GM19043 (cell line): ENCODE measurements around the gene TRIP13.
"Not testable (repeated sequence)": the region's sequence is repeated elsewhere in the genome, so short reads cannot be mapped to it uniquely, and the experiment has no call there.

ENCODE experiments used
- ATAC-seq: cut with Tn5 transposase; IDR thresholded peaks from one replicate; pipeline ENCODE4 v1.9.1; 2021; ENCODE audit warnings: low read depth; ENCODE audit not compliant: unreplicated experiment

Gene TRIP13, protein sequence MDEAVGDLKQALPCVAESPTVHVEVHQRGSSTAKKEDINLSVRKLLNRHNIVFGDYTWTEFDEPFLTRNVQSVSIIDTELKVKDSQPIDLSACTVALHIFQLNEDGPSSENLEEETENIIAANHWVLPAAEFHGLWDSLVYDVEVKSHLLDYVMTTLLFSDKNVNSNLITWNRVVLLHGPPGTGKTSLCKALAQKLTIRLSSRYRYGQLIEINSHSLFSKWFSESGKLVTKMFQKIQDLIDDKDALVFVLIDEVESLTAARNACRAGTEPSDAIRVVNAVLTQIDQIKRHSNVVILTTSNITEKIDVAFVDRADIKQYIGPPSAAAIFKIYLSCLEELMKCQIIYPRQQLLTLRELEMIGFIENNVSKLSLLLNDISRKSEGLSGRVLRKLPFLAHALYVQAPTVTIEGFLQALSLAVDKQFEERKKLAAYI

DNA sequence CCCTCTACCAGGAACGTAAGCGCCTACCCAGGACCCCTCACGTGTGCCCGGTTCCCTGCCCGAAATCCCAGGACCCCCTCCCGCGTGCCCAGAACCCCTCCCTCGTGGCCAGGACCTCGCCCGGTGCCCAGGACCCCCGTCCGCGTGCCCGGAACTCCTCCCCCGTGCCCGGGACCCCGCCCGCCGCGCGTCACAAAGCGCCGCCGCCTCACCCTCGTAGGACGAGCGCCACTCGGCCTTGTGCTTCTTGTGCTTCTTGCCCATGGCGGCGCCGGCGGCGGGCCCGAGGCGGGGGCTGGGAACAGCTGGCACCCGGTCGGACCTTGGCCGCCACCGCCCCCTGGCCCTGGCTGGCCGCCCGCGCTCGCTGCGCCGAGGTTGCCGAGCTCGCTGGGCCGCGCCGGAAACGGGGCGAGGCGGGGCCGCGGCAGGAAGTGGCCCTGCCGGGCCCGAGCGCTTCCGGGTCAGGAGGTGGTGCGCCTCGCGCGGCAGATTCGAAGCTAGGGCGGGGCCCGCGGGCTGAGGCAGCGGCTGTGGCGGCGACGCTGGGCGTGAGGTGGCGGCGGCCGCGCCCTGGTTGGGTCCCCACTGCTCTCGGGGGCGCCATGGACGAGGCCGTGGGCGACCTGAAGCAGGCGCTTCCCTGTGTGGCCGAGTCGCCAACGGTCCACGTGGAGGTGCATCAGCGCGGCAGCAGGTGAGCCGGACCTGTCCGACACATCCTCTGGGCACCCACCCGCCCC, at the start of gene TRIP13, which contains the start of gene BRD9:
Gene TRIP13 (plus strand): TSS at position 491 of the 743 bp plus-strand sequence. CDS start 115 bp downstream, at position 606.
Gene BRD9 (minus strand): TSS at position 408 of the 743 bp plus-strand sequence. CDS start 144 bp downstream, at position 264.
- peak; percentile 97 for ATAC-seq

DNA sequence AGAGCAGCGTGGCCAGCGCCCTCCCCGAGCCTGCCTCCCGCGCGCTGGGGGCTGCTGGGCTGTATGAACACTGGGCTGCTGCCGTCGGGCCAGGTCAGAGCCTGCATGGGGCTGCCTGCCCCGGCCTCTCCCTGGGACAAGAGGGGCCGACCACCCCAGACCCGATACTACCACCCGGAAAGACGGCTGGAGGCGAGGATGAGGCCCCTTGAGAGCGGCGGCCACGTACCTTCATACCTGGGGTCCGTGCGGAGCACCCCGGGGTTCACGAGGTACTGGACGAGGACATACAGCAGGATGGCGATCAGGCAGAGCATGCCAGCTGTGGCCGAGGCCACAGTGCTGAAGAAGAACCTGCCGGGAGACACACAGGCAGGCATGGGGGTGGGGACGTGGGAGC, 49.3 kb upstream of the TRIP13 start:
- ATAC-seq, result not testable (repeated sequence)

DNA sequence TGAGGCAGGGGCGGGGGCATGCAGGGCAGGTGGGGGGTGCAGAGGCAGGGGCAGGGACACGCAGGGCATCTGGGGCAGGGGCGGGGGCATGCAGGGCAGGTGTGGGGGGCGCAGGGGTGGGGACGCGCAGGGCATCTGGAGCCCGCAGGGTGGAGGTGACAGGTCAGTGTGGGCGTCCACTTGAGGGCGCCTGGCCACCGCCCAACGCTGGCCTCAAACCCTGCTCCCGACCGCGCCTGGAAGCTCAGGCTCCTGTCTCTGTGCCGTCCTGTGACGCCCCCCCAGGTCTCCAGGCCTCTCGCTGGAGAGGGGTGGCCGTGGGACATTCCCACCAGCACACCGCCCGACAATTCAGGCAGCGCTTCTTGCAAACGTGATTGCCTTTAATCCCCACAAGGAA, 48.8 kb upstream of the TRIP13 start:
- not testable (repeated sequence) for ATAC-seq

DNA sequence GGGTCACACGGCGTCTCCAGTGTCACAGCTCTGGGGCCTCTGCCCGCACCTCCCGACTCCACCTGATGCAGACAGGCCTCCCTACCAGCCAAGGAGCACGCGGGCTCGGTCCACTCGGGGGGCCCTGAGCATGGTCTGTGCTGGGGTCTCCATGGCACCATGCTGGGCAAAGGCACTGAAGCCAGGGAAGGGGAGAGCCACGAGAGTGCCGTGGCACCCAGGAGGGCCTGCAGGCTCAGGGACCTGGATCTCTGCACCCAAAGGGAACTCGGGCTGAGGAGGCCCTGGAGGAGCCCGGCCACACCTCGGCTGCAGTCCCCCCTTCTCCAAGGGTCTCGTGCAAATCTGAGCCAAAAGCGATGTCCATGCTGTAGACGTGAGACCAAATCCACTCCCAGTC, 48.3 kb upstream of the TRIP13 start:
- ATAC-seq, result not testable (repeated sequence)

DNA sequence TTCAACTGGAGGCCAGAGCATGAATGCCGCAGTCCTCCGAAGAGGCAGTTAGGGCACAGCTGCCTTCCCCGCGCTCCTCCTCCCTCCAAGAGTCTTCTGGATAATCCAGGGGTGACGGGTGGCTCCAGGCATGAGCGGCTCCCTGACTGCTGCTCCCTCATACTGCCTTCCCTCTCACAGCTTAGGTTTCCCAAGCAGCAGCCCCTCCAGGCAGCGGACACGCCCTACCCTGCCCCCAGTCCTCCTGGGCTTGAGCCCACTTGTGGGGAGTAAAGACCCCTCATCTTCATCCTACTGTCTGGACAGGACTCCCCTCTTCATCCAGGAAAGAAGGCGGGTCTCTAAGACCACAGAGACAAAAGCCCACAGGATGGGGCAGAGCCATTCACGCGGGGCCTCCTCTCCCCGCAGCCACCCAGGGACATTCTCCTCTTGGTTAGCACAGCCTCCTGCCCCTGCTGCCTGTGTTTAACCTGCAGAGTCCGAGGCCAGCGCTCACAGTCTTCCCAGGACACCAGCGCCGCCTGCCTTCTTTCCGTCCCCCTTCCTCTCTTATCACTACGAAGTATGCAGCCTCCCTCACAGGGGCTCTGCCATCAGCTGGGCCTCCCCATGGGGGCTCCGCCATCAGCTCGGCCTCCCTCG, 47.5 kb upstream of the TRIP13 start:
- ATAC-seq, result not testable (repeated sequence)

DNA sequence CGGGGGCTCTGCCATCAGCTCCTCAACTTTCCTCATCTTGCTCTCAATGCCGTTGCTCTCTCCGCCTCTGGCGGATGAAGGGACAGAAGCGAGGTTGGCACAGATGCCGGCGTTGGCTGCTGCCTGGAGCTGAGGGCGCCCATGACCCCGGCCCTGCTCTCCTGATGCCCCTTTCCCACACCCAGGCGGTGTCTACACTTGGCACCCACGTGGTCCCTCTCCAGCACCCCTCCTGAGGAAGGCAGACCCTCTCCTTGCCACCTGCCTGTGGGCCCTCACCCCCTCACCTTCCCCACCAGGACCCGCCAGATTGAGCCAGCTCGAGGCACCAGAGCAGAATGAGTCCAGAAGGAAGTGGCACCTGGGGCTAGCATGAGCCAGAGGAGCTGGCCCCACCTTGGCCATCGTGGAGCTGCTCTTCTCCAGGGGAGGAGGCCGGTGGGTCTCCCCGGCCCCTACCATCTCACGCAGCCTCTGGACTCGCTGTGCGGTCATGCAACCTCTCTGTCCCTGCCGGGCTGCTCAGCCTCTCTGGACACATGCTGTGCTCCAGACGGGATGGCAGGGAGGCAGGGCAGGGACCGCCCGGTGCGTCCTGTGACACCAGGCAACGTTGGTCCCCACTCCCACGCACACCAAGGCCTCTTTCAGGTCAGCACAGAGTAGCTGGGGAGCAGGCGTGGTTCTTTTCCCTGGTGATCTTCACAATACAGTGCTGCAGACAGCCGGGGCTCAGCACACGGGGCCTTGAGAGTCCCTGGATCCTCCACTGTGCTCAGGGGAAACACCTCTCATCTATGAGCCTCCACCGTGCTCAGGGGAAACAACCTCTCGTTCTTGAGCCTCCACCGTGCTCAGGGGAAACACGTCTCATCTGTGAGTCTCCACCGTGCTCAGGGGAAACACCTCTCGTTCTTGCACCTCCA, 46.7 kb upstream of the TRIP13 start:
- not testable (repeated sequence) for ATAC-seq

DNA sequence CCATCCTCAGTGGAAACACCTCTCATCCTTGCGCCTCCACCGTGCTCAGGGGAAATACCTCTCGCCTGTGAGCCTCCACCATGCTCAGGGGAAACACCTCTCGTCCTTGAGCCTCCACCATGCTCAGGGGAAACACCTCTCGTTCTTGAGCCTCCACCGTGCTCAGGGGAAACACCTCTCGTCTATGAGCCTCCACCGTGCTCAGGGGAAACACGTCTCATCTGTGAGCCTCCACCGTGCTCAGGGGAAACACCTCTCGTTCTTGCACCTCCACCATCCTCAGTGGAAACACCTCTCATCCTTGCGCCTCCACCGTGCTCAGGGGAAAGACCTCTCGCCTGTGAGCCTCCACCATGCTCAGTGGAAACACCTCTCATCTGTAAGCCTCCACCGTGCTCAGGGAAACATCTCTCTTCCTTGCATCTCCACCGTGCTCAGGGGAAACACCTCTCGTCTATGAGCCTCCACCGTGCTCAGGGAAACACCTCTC, 46.0 kb upstream of the TRIP13 start:
- not testable (repeated sequence) for ATAC-seq

DNA sequence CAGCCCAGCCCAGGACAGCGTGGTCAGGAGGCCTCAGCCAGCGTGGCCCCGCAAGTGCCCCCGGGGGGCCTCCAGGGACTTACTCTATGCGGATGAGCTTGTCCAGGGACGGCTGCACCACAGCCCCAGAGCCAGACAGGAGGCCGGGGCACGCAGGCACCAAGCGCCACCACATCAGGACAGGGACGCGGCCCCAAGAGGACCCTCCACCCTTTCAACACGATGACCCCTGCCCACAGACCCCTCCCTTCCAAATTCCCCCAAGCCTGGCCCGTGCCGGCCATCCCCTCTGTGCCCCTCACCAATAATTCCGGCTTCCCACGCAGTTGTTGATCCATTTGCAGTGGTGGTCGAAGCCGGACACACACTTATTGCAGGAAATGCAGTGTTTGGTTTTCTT, 45.5 kb upstream of the TRIP13 start:
- not testable (repeated sequence) for ATAC-seq

DNA sequence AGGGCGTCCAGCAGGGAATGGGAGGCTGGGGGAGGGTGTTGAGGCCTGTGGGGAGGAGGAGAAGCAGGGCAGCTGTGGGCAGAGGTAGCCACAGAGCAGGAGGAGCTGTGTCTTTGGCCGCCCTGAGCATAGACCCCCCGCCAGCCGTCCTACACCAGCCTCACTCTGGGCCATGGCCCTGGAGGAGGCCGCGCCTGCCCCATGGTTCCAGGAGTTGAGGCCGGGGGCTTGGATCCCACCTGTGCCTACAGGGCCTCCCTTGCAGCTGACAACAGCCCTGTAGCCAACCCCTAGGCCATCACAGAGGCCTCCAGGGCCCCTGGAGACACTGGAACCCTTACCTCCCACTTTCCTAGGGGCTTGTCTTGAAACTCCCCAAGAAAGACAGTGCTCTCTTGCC, 44.9 kb upstream of the TRIP13 start:
- not testable (repeated sequence) for ATAC-seq

DNA sequence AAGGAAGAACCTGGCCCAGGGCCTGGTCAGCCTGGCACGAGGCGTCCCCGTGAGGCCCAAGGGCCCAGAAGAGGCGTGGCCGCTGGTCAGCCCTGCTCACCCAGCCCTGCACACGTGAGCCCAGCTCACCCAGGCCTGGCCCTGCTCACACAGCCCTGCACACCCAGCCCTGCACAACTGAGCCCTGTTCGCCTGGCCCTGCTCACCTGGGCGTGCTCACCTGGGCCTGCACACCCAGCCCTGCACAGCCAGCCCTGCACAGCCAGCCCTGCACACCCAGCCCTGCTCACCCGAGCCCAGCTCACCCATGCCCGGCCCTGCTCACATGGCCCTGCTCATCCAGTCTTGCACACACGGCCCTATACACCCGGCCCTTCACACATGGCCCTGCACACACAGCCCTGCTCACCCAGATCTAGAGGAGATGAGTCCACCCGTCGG, 44.0 kb upstream of the TRIP13 start:
- no peak for ATAC-seq

DNA sequence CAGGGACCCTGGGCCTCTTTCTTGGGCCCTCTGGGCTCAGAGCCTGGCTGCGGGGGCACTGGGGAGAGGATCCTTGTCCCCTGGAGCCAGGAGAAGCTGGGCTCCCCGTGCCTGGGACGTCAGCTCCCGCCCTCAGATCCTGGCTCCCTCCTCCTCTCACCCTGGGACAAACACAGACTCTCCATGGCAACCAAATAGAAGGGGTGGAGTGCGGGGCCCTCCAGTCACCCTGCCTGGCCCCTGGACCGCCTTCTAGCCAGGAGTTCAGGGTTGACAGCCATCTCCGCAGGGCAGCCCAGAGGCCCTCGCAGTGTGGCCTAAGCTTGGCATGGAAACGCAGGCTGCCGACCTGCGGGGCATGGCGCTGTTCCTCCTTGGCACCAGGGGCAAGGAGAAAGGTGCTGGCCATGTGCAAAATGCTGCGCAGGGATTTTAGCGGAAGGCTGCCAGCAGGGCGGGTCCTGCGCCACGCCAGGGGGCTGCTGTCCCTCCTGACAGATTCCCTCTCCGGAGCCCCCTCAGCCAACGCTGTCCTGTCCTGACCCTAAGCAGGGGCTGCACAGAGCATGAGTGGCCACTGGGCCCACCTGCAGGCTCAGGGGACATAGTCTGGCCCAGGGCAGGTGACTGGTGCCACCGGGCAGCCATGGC, 42.9 kb upstream of the TRIP13 start:
- ATAC-seq, result no peak

DNA sequence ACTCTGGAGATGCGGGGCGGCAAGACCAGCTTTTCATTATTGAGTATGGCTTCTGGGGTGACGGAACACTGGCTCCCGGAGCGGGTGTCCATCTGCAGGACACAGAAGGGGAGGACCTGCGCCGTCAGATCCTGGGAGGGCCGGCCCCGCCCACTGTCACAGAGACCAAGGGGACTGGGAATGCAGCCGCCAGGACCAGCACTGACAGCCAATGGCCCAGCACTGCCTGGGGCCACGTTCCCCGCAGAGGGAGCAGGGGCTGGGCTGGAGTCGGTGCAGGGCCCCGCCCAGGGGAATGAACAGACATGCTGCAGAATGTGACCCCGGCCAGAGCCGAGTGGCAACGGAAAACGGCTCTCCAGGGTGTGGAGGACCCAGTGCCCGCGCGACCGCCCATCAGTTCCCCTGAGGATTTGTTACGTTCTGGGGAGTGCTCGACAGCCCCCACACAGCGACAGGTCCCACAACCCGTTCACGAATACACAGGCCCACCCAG, 42.1 kb upstream of the TRIP13 start, which contains the start of gene ZDHHC11:
Gene ZDHHC11 (minus strand): TSS at position 476 of the 496 bp plus-strand sequence. CDS start 384 bp downstream, at position 92.
- ATAC-seq, result no peak

DNA sequence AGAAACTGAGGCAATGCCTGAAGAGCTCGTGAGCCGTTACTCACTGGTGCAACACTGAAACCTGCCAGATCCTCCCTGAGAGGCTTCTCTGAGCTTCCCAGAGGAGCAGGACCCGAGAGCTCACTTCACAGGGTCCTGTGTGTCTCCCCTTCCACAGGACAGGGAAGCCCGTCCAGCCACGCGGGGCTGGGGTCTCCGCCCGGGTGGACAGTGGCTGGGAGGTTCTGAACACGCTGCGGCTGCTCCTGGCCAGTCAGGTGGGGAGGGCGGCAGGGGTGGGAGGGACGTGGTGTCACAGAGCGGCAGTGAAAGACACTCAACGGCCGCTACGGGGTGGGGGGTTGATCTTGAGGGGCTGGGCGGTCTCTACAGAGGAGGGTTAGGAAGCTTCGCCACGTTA, 41.6 kb upstream of the TRIP13 start:
- ATAC-seq, result no peak

DNA sequence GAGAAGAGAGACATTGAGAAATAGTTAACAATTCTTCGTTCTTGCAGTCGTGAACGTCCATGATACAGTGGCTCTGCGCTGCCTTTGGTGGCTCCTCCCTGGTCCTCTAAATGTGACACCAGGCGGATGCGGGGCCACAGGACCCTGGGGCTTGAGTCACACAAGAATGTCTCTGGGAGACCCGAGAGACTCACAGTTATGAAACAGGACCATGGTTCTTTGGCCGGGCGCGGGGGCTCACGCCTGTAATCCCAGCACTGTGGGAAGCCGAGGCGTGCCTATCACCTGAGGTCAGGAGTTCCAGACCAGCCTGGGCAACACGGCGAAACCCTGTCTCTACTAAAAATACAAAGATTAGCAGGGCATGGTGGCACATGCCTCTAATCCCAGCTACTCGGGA, 41.1 kb upstream of the TRIP13 start:
- ATAC-seq, result no peak

DNA sequence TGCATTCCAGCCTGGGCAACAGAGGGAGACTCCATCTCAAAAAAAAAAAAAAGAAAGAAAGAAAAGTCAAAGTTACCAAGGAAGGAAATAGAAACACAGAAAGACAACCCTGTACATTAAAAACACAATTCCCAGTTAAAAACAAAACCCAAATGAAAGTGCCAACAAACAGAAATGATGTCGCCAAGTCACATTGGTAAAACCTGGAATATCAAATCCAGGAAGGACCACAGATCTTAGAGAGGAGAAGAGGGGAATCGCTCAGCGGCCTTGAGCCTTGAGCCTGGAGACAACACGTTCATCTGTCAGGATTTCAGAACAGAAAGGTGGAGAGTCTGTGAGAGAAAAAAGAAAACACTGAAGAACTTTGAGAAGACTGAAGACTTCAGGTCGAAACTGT, 40.7 kb upstream of the TRIP13 start:
- ATAC-seq, result no peak

DNA sequence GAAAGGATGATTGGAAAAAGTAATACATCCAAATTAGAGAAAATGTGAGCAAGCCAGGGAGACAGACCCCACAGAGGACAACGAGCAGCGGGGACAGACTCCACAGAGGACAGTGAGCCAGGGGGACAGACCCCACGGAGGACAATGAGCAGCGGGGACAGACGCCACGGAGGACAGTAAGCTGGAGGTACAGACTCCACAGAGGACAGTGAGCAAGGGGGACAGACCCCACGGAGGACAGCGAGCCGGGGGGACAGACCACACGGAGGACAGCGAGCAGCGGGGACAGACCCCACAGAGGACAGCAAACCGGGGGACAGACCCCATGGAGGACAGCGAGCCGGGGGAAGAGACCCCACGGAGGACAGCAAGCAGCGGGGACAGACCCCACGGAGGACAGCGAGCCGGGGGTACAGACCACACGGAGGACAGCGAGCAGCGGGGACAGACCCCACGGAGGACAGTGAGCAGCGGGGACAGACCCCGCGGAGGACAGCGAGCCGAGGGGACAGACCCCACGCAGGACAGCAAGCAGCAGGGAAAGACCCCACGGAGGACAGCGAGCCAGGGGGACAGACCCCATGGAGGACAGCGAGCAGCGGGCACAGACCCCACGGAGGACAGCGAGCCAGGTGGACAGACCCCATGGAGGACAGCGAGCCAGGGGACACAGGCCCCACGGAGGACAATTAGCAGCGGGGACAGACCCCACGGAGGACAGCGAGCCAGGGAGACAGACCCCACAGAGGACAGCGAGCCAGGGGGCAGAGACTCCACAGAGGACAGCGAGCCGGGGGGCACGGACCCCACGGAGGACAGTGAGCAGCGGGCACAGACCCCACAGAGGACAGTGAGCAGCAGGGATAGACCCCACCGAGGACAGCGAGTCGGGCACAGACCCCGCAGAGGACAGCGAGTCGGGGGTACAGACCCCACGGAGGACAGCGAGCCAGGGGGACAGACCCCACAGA, 40.0 kb upstream of the TRIP13 start:
- ATAC-seq, result no peak

DNA sequence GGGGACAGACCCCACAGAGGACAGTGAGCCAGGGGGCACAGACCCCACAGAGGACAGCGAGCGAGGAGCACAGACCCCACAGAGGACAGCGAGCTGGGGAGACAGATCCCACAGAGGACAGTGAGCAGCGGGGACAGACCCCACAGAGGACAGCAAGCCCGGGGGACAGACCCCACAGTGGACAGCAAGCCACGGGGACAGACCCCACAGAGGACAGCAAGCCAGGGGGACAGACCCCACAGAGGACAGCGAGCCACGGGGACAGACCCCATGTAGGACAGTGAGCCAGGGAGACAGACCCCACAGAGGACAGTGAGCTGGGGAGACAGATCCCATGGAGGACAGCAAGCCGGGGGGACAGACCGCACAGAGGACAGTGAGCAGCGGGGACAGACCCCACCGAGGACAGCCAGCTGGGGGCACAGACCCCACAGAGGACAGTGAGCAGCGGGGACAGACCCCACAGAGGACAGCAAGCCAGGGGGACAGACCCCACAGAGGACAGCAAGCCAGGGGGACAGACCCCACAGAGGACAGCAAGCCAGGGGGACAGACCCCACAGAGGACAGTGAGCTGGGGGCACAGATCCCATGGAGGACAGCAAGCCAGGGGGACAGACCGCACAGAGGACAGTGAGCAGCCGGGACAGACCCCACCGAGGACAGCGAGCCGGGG, 39.1 kb upstream of the TRIP13 start:
- ATAC-seq, result not testable (repeated sequence)
